GM21737 (cell line): ENCODE results near the gene RAB3A.
"Not testable (repeated sequence)": the region's sequence is repeated elsewhere in the genome, so short reads cannot be mapped to it uniquely, and the experiment has no call there.

Experiments
- ATAC-seq: cut with Tn5 transposase; IDR thresholded peaks from one replicate; pipeline ENCODE4 v1.9.1; 2021; ENCODE audit warnings: mild to moderate bottlenecking, moderate library complexity; ENCODE audit not compliant: unreplicated experiment

The RAB3A gene

GRCh38 chr19:18171605-18172327 is 32.1 kb downstream of the RAB3A start:
- no peak for ATAC-seq

GRCh38 chr19:18170714-18171255 is 33.1 kb downstream of the RAB3A start:
- ATAC-seq, result no peak

GRCh38 chr19:18168673-18169381 is 35.0 kb downstream of the RAB3A start:
- ATAC-seq, result no peak

- ATAC-seq, result no peak
These were observed 35.7 kb downstream of the RAB3A start for GRCh38 chr19:18167975-18168645.

- no peak for ATAC-seq
These were observed 36.8 kb downstream of the RAB3A start for GRCh38 chr19:18167011-18167410.

GRCh38 chr19:18165794-18166544 is 37.9 kb downstream of the RAB3A start:
- no peak for ATAC-seq

GRCh38 chr19:18164072-18164471 is 39.8 kb downstream of the RAB3A start:
- ATAC-seq, result no peak

GRCh38 chr19:18161636-18162002 is 42.2 kb downstream of the RAB3A start:
- ATAC-seq, result peak; percentile 9

GRCh38 chr19:18160971-18161635 is 42.7 kb downstream of the RAB3A start:
- ATAC-seq, result peak; percentile 62

GRCh38 chr19:18160493-18160970 is 43.3 kb downstream of the RAB3A start:
- no peak for ATAC-seq

GRCh38 chr19:18159810-18160209 is 44.0 kb downstream of the RAB3A start:
- no peak for ATAC-seq

- ATAC-seq, result not testable (repeated sequence)
These were observed 44.7 kb downstream of the RAB3A start for GRCh38 chr19:18159059-18159616.

- ATAC-seq, result no peak
These were observed 45.4 kb downstream of the RAB3A start for GRCh38 chr19:18158467-18158866.

- no peak for ATAC-seq
These were observed 46.3 kb downstream of the RAB3A start for GRCh38 chr19:18157465-18158063.

- ATAC-seq, result no peak
These were observed 46.9 kb downstream of the RAB3A start for GRCh38 chr19:18156841-18157464.

GRCh38 chr19:18156268-18156667 is 47.6 kb downstream of the RAB3A start:
- no peak for ATAC-seq

- ATAC-seq, result no peak
These were observed 48.5 kb downstream of the RAB3A start for GRCh38 chr19:18155095-18156087.
